ENCODE data around the gene FIGNL1. TPM values are rescaled to one million over a fixed set of nuclear protein-coding genes. Genes with fewer than 3 reads are reported as not detected.
A peak's percentile ranks its signal among the peaks of the same experiment; 100 is the strongest.

The FIGNL1 gene, protein sequence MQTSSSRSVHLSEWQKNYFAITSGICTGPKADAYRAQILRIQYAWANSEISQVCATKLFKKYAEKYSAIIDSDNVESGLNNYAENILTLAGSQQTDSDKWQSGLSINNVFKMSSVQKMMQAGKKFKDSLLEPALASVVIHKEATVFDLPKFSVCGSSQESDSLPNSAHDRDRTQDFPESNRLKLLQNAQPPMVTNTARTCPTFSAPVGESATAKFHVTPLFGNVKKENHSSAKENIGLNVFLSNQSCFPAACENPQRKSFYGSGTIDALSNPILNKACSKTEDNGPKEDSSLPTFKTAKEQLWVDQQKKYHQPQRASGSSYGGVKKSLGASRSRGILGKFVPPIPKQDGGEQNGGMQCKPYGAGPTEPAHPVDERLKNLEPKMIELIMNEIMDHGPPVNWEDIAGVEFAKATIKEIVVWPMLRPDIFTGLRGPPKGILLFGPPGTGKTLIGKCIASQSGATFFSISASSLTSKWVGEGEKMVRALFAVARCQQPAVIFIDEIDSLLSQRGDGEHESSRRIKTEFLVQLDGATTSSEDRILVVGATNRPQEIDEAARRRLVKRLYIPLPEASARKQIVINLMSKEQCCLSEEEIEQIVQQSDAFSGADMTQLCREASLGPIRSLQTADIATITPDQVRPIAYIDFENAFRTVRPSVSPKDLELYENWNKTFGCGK
- 4.0 TPM for total RNA-seq (2013)
- polyA plus RNA-seq (1 to 10 TPM in 2 of 3 donors, under 1 TPM in 1; 0.55 to 2.4 (median 1.8) TPM), polyA minus RNA-seq (2.5 and 3.9 TPM in 2 replicates), total RNA-seq (2.5 to 15.1 (median 5.0) reads per million in 11 experiments)

DNA sequence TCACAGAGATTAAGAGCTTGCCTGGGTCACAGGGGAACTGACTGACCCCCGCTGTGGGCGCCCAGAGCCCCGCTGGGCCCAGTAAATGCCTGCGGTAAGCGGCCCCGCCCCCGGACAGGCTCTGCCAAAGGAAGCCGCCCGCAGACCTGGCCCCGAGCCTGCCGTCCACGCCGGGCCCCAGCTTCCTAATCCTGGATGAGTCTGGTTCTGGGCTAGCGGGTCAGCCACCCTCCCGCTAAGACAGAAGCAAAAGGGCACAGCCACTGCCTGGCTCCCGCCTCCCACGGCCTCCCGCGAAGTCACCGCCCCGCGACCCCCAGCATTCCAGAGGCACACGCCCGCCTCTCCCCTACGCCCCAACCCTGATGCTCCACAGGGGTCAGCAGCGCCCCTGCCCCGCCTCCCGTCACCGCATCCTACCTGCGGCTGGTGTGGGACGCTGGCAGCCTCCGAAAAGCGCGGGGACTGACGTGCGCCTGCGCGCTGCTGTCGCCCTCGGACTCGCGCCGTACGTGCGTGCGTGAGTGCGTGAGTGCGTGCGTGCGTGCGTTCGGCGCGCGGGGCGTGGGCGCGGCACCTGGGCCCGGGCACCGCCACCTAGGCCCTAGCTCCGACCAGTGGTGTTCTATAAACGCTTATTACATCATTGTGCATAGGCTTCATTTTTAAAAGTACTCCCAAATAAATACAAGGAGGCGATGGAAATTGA lies at the start of gene FIGNL1:
TSS of gene FIGNL1 (minus strand) at position 470 of the 709 bp plus-strand sequence. CDS start 3,063 bp downstream, outside the sequence.
- peaks cover 17 to 21% of the 10 kb centered on the region in 2 donors for H3K36me3 ChIP-seq (replicated peaks in 1 of 2; ENCODE audit: control insufficient read depth in 1 of 2, insufficient read depth in 2 of 2, low read length in 2 of 2)
- Mint-ChIP-seq H3K27me3 (ENCODE audit: low read depth in 3 of 3) (peaks cover 0 to 3% (median 0%) of the 10 kb centered on the region in 3 donors), H3K9me3 (no peaks in the 10 kb centered on the region), H3K27ac (peak within 1 kb of the TSS; percentile 57 to 91 (median 76)), H3K4me3 (peak within 1 kb of the TSS; percentile 89 to 94), H3K36me3 (peaks cover 18 to 20% of the 10 kb centered on the region in 2 donors), H3K4me1 (peaks cover 18% of the 10 kb centered on the region)
- peak; percentile 45 to 77 (median 55) for DNase-seq
- 0% methylated on average over 61 of the region's 63 CpGs for WGBS (ENCODE audit: insufficient coverage)
- H3K9ac ChIP-seq (ENCODE audit: insufficient read depth, low read length, poor library complexity, severe bottlenecking): peak within 1 kb of the TSS; percentile 72
- peak within 1 kb of the TSS; percentile 93 for H3K4me2 ChIP-seq (replicated peaks; ENCODE audit: extremely low read depth, low read length, poor library complexity, severe bottlenecking)
- peaks cover 11 to 18% of the 10 kb centered on the region in 2 donors for H3K4me1 ChIP-seq (ENCODE audit: control insufficient read depth in 1 of 2, insufficient read depth in 2 of 2, low read length in 2 of 2)
- H3K9me3 ChIP-seq (replicated peaks in 1 of 2; ENCODE audit: control insufficient read depth in 1 of 2, insufficient read depth in 1 of 2, low read length in 2 of 2): no peaks in the 10 kb centered on the region
- intact Hi-C loops (cut with micrococcal nuclease): no loop called here
- no peaks in the 10 kb centered on the region for H4K20me1 ChIP-seq (ENCODE audit: insufficient read depth, low read length)
- H2AFZ ChIP-seq (ENCODE audit: insufficient read depth, low read depth, low read length, poor library complexity, severe bottlenecking): peak within 1 kb of the TSS; percentile 100
- peaks cover 51% of the 10 kb centered on the region for H3K79me2 ChIP-seq (ENCODE audit: insufficient read depth, low read length)
- TF ChIP-seq, protein P1, sequence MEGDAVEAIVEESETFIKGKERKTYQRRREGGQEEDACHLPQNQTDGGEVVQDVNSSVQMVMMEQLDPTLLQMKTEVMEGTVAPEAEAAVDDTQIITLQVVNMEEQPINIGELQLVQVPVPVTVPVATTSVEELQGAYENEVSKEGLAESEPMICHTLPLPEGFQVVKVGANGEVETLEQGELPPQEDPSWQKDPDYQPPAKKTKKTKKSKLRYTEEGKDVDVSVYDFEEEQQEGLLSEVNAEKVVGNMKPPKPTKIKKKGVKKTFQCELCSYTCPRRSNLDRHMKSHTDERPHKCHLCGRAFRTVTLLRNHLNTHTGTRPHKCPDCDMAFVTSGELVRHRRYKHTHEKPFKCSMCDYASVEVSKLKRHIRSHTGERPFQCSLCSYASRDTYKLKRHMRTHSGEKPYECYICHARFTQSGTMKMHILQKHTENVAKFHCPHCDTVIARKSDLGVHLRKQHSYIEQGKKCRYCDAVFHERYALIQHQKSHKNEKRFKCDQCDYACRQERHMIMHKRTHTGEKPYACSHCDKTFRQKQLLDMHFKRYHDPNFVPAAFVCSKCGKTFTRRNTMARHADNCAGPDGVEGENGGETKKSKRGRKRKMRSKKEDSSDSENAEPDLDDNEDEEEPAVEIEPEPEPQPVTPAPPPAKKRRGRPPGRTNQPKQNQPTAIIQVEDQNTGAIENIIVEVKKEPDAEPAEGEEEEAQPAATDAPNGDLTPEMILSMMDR (IDR thresholded peaks at IDR 0.05): no peak
- no peaks in the 10 kb centered on the region for H3K27me3 ChIP-seq (ENCODE audit: control insufficient read depth in 2 of 2, insufficient read depth in 2 of 2, low read length in 2 of 2)
- peak within 1 kb of the TSS in 1 of 2 donors; percentile 71 for H3K27ac ChIP-seq (ENCODE audit: low read depth in 1 of 2, low read length in 2 of 2)
- H3K4me3 ChIP-seq (replicated peaks in 1 of 3; ENCODE audit: low read depth in 2 of 3, low read length in 3 of 3): peak within 1 kb of the TSS; percentile 76 to 91 (median 82)

DNA sequence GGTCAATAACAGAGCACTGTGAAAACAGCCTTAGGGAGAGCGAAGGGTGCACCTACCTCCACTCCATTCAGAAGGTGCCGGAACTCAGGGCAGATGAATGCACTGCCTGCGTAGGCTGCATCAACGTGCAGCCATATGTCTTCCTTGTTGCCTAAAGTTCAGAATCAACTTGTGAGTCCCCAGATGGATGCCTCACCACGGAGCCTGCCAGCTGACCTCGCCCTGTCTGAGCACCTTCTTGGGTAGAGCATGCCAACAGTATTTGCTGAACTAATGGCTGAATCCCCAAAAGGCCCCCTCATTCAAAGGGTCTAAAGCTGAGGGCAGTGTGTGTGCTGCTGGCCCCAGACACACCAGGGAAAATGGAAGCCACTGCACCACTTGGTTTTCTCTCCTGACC lies 48.9 kb upstream of the FIGNL1 start:
- Mint-ChIP-seq H3K27me3 (ENCODE audit: low read depth in 3 of 3) (peaks cover 5 to 21% (median 12%) of the 10 kb centered on the region in 3 donors), H3K9me3 (peaks cover 0 to 2% (median 0%) of the 10 kb centered on the region in 7 donors), H3K27ac (no peak overlapping the region), H3K36me3 (no peaks in the 10 kb centered on the region), H3K4me1 (no peaks in the 10 kb centered on the region), H3K4me3 (no peak overlapping the region)
- Histone ChIP-seq H3K27me3 (ENCODE audit: control insufficient read depth in 2 of 2, insufficient read depth in 2 of 2, low read length in 2 of 2) (peaks cover 0 to 11% of the 10 kb centered on the region in 2 donors), H3K27ac (ENCODE audit: low read depth in 1 of 2, low read length in 2 of 2) (no peak overlapping the region), H3K9ac (ENCODE audit: insufficient read depth, low read length, poor library complexity, severe bottlenecking) (no peak overlapping the region), H3K79me2 (ENCODE audit: insufficient read depth, low read length) (no peaks in the 10 kb centered on the region), H2AFZ (ENCODE audit: insufficient read depth, low read depth, low read length, poor library complexity, severe bottlenecking) (no peak overlapping the region), H4K20me1 (ENCODE audit: insufficient read depth, low read length) (no peaks in the 10 kb centered on the region), H3K4me2 (replicated peaks; ENCODE audit: extremely low read depth, low read length, poor library complexity, severe bottlenecking) (no peak overlapping the region), H3K4me1 (ENCODE audit: control insufficient read depth in 1 of 2, insufficient read depth in 2 of 2, low read length in 2 of 2) (no peaks in the 10 kb centered on the region), H3K9me3 (replicated peaks in 1 of 2; ENCODE audit: control insufficient read depth in 1 of 2, insufficient read depth in 1 of 2, low read length in 2 of 2) (no peaks in the 10 kb centered on the region), H3K36me3 (replicated peaks in 1 of 2; ENCODE audit: control insufficient read depth in 1 of 2, insufficient read depth in 2 of 2, low read length in 2 of 2) (no peaks in the 10 kb centered on the region), H3K4me3 (replicated peaks in 1 of 3; ENCODE audit: low read depth in 2 of 3, low read length in 3 of 3) (no peak overlapping the region)
- DNase-seq: no peak
- intact Hi-C loops (cut with micrococcal nuclease): no loop called here
- WGBS (ENCODE audit: insufficient coverage): 97% methylated on average over 5 of the region's 6 CpGs
- TF ChIP-seq, protein P1 (IDR thresholded peaks at IDR 0.05): no peak
